PFSK-1 (cell line): ENCODE data around the gene PLCD1.

ENCODE experiments used
- FOXP2 ChIP-seq: optimal IDR thresholded peaks from 2 replicates; pipeline ENCODE3; 2011; ENCODE audit warnings: borderline replicate concordance, control low read depth, inconsistent platforms; ENCODE audit not compliant: insufficient read depth; ENCODE audit errors: extremely low read length, extremely low read depth
- POLR2AphosphoS5 ChIP-seq: IDR thresholded peaks from 2 replicates; pipeline ENCODE4 v1.6.1; 2012; ENCODE audit warnings: low read depth, mild to moderate bottlenecking, control low read depth, low read length, moderate library complexity
- REST ChIP-seq, 2 experiments: IDR thresholded peaks; 2 replicates each; pipeline versions ENCODE4 v1.6.1 to v1.8.0; 2011 to 2012; ENCODE audit warnings: low read depth in 2 of 2, low read length in 2 of 2, control low read depth in 1 of 2, inconsistent platforms in 1 of 2, mild to moderate bottlenecking in 1 of 2, moderate library complexity in 1 of 2; ENCODE audit not compliant: insufficient read depth in 1 of 2
- SIN3A ChIP-seq: IDR thresholded peaks from 2 replicates; pipeline ENCODE4 v1.6.1; 2012; ENCODE audit warnings: mild to moderate bottlenecking, low read length, moderate library complexity, borderline replicate concordance; ENCODE audit not compliant: insufficient read depth
- TAF1 ChIP-seq: IDR thresholded peaks from 2 replicates; pipeline ENCODE4 v1.6.1; 2012; ENCODE audit warnings: low read length, control low read depth, borderline replicate concordance; ENCODE audit not compliant: insufficient read depth

The PLCD1 gene

GRCh38 chr3:37963635-37964034 lies 65.8 kb downstream of the PLCD1 start:
- TF ChIP-seq FOXP2 (no peak), REST (IDR thresholded peaks at IDR 0.05; ENCODE audit: insufficient read depth in 1 of 2, low read depth in 2 of 2, low read length in 2 of 2) (no peak), SIN3A (no peak), TAF1 (no peak), POLR2AphosphoS5 (no peak)

- TF ChIP-seq FOXP2 (no peak), POLR2AphosphoS5 (no peak), SIN3A (no peak), TAF1 (no peak), REST (IDR thresholded peaks at IDR 0.05; ENCODE audit: insufficient read depth in 1 of 2, low read depth in 2 of 2, low read length in 2 of 2) (no peak)
Observed at GRCh38 chr3:37963016-37963415, 66.4 kb downstream of the PLCD1 start.

GRCh38 chr3:37961622-37962431 lies 67.6 kb downstream of the PLCD1 start:
- no peak for TF ChIP-seq REST (IDR thresholded peaks at IDR 0.05; ENCODE audit: insufficient read depth in 1 of 2, low read depth in 2 of 2, low read length in 2 of 2)
- TF ChIP-seq TAF1 = no peak
- TF ChIP-seq SIN3A = no peak
- TF ChIP-seq FOXP2 = no peak
- no peak for TF ChIP-seq POLR2AphosphoS5

GRCh38 chr3:37957539-37957936 lies 71.9 kb downstream of the PLCD1 start:
- no peak for TF ChIP-seq TAF1
- no peak for TF ChIP-seq FOXP2
- no peak for TF ChIP-seq POLR2AphosphoS5
- TF ChIP-seq SIN3A = no peak
- no peak for TF ChIP-seq REST (IDR thresholded peaks at IDR 0.05; ENCODE audit: insufficient read depth in 1 of 2, low read depth in 2 of 2, low read length in 2 of 2)
